Epithelial cell of esophagus (primary cell): ENCODE data around the gene CLDN8.

Experiments used
- DNase-seq: peaks from one replicate; pipeline ENCODE4 v3.0.0; 2010; ENCODE audit warnings: low read depth
- H3K4me3 ChIP-seq: 2 replicates; pipeline ENCODE4 v1.5.1; 2011; ENCODE audit warnings: mild to moderate bottlenecking, low read length, control low read depth
- CTCF ChIP-seq: IDR thresholded peaks from 2 replicates; pipeline ENCODE4 v1.5.1; 2011; ENCODE audit warnings: low read depth, mild to moderate bottlenecking, low read length, control low read depth, inconsistent platforms; ENCODE audit not compliant: insufficient read depth; ENCODE audit errors: missing control alignments

CLDN8 gene

GRCh38 chr21:30207252-30207579, 8.7 kb downstream of the CLDN8 start:
- H3K4me3 ChIP-seq: no peak overlapping the region
- TF ChIP-seq CTCF: no peak
- DNase-seq: no peak

- peak; percentile 76 for DNase-seq
- TF ChIP-seq CTCF: no peak
Measured at GRCh38 chr21:30206551-30207251, 9.2 kb downstream of the CLDN8 start.

GRCh38 chr21:30200000-30200399, 15.9 kb downstream of the CLDN8 start:
- DNase-seq: no peak
- no peak for TF ChIP-seq CTCF
- H3K4me3 ChIP-seq: no peak overlapping the region

More at GRCh38 chr21:30206551-30207251, 9.2 kb downstream of the CLDN8 start:
- H3K4me3 ChIP-seq: no peak overlapping the region

GRCh38 chr21:30194701-30195299, 21.1 kb downstream of the CLDN8 start:
- H3K4me3 ChIP-seq: no peak overlapping the region
- TF ChIP-seq CTCF: peak; percentile 80
- peak; percentile 80 for DNase-seq

GRCh38 chr21:30193201-30193600, 22.7 kb downstream of the CLDN8 start:
- no peak for TF ChIP-seq CTCF
- peak; percentile 54 for DNase-seq
- H3K4me3 ChIP-seq: no peak overlapping the region

- no peak for TF ChIP-seq CTCF
- no peak for DNase-seq
- H3K4me3 ChIP-seq: no peak overlapping the region
Measured at GRCh38 chr21:30190554-30190953, 25.3 kb downstream of the CLDN8 start.

GRCh38 chr21:30189773-30190172, 26.1 kb downstream of the CLDN8 start:
- no peak for DNase-seq
- no peak for TF ChIP-seq CTCF
- H3K4me3 ChIP-seq: no peak overlapping the region
